Measurements from ENCODE around the gene COL16A1.

Gene COL16A1

DNA sequence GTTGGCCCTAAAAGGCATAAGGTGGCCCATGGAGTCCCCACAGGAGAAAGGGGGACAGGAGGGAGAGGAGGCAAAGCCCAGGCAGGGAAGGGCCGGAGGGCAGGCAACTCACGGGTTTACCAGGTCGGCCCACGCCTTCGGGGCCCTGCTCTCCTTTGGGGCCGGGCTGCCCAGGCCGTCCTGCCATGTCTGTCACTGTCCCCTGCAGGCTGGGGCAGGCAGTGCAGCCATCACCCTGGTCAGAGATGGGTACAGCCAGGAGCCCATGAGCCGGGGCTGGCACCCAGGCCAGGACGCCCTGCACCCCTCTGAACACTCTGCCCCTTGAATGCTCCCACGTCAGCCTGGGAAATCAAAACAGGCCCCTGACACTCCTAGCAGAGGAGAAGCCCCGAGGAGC, 19.8 kb downstream of the COL16A1 start:
- no peak for DNase-seq

DNA sequence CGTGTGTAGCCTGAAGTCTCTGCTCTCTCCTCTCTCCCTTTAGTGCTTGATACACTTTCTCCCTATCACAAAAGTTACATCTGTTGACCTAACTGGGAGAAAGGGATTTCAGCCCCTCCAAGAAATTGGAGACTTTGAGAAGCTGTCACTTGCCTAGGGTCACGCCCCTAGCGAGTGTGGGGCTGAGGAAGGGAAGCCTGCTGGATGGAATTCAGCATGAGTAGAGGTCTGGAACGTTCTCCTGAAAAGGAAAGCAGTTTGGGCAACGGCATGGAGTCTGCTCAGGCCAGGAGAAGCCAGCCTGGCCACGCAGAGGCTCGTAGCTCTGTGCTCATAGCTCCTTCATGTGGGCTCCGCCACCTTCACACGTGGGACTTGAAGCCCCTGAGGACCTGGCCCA, 22.4 kb downstream of the COL16A1 start:
- no peak for DNase-seq

DNA sequence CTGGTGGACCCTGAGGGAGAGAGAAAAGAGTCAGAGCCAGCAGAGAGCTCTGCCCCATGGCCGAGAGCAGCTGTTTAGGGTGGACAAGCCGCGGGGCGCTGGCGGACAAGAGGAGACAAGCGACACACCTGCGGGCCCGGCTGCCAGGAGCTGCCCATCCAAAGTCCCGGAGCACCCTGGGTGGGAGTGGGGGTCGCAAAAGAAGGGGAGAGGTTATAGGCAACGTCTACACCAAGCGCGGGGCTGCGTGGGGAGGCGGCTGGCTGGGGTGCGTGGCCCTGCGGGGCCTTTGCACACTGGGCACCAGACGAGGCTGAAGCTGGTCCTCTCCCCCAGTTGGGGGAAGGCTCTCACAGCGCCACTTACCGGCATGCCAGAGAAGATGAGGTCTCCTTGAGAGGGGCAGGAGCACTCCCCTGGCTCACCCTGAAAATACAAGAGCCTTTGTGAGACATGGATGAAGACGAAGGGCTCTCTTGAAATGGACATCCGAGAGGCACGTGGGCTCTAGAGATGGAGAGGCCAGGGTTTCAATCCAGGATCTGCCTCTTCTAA, 24.1 kb downstream of the COL16A1 start:
- DNase-seq, result no peak

DNA sequence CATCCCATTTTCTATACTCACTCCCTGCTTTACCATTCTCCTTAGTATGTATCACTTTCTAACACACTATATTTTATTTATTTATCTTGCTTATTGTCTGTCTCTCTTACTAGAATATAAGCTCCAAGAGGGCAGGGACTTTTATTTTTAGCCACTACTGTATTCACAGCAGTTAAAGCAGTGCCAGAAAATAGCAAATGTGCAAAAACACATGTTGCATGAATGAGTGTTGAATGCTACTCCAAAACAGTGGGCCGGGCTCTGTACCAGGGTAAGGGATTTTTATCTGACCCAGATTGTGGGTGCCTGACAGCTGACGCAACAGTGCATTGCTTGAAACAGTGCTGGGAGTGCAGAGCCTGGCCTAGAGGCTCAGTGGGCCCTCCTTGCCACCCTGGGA, 24.7 kb downstream of the COL16A1 start:
- DNase-seq, result no peak

DNA sequence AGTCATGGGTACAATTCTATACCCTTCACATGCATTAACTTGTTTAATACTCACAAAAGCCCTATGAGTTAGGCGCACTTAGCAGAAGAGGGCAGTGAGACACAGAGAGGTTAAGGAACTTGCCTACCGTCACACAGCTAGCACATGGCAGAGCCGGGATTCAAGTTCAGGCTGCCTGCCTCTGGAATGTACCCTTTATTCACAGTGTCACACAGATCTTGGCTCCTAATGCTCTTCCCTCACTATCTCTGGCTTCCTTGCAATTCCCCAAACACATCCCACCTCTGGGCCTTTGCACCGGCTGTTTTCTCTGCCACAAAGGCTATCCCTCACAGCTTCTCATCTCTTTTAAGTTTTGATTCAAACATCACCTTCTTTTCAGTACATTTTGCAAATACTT, 25.1 kb downstream of the COL16A1 start:
- DNase-seq, result no peak

DNA sequence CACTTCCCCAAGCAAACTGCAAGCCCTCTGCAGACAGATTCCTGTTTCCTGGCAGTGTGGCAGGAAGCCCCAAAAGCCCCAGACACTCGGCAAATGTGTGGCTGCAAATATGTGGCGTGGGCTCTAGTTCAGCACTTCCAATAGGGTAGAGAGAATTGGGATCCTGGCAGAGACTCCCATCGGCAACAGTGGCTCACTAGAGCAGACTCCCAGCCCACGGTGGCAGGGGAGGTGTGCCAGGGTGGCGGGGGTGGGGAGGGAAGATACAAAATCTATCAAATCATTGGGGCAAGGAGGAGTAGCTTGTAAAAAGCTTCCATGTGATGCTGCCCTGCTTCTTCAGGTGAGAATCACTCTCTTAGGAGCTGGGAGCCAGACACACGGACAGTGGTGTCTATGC, 25.9 kb downstream of the COL16A1 start:
- DNase-seq, result no peak

DNA sequence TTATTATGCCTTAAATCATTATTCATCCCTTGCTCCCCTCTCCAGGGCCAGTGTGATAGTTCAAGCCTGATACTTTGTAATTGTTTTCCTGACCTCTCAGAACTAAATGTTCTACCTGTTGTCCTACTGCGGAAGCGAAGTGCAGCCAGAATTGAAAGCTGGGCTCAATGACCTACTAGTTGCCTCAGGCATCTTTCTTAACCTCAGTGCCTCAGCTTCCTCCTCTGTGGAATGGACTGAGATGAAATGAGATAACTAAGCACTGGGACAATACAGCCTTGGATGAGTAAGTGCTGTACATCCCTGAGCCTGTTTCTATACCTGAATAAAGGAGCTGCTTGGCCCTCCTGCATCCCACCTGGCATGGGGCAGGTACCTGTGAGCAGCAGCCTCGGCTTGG, 26.4 kb downstream of the COL16A1 start:
- DNase-seq, result no peak

DNA sequence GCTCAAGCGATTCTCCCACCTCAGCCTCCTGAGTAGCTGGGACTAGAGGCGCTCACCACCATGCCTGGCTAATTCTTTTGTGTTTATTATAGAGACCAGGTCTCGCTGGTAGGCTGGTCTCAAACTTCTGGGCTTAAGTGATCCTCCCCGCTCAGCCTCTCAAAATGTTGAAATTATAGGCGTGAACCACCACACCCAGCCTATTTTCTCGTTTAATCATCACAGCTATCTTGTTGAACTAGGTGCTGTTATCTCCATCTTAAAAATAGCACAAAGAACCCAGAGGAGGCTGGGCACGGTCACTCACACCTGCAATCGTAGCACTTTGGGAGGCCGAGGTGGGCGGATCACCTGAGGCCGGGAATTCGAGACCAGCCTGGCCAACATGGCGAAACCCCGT, 28.1 kb downstream of the COL16A1 start:
- no peak for DNase-seq

DNA sequence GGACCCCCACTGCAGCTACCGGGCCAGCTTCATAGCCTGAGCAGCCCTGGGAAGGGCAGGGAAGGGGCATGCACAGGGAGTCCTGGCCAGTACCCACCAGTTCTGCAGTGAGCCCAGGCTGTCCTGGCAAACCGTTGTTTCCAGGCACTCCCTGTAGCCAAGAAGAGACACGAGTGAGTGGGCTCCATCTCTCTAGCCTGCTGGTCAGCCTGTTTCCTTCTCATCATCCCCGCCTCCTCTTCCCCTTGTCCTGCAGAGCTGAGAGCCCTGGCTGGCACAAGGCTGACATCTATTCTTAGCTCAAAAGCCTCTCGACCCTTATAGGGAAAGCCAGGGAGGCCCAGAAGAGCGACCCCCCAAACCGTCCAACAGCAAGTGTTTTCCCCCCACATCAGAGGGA, 28.7 kb downstream of the COL16A1 start:
- no peak for DNase-seq

DNA sequence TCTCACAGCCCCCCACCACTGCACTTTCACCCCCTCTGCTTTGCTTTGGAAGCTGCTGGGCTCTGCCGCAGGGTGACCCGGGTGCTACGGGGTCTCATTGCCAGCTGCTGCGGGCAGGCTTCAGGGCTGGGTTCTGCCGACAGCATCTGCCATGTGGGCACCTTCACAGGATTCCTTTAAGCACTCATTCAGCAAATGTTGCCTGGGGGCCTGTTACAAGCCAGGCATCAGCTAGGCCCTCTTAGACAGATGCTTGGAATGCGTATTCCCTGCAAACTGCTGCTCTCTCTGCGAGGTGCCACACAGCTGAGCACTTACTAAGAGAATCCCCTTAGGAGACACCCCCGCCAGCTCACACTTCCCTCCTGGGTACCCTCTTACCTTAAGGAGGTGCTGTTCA, 29.2 kb downstream of the COL16A1 start:
- DNase-seq, result no peak

DNA sequence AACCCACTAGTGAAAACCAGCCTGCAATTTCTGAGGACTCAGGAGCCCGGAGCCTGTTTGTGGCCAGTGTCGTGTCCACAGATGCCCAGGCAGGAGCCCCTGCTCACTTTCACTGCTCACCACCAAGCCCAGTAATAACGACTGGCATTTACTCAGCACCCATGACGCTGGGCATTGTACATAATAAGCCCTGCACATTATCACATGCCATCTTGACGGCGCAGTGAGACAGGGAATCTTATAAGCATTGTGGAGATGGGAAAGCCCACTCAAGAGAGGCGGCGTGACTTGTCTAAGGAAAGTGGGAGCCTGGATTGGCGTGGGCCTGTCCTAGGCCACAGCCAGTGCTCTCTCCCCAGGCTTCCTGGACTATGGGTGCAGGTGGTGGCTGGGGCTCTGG, 30.4 kb downstream of the COL16A1 start:
- no peak for DNase-seq

DNA sequence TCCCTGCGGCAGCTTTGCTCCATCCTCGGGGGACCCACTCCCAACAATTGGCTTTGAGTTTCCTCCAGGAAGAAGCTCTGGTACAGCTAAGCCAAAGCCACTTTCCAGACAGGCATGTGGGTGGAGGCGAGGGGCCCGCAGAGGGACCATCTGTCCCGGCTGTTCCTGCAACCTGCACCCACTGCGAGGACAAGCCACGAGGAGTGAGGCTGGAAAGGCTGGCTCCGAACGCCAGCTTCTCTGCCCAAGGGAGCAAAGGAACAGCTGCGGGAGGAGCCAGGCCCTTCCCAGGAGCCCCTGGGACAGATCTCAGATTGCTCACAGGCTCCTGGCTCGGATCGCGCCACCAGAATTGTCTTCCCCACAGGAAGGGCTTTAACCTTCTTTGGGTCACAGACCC, 30.8 kb downstream of the COL16A1 start:
- DNase-seq, result no peak

DNA sequence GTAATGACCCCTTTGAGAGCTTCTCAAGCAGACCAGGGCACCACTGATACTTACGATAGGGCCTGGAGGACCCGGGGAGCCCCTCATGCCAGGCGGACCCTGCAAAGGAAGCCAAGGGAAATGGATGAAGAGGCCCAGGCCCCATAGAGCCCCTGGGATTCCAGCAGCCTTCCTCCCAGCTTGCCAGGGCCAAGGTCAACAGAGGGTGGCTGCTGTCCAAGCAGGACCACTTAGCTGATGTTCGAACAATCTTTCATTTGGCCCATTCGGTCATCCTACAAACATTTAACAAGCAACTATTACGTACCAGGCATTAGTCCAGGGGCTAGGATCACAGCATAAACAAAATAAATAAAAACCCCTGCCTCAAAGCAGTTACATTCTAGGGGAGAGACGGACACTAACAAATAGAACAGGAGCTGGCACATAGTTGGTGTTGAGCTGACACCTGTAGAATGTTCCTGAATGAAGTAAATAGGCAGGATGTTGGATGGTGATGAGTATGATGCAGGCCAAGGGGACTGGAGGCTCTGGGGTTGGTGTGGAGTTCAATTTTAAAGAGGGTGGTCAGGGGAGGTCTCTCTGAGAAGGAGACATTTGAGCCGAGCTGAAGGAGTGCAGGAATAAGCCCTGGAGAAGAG, 32.1 kb downstream of the COL16A1 start:
- no peak for DNase-seq

DNA sequence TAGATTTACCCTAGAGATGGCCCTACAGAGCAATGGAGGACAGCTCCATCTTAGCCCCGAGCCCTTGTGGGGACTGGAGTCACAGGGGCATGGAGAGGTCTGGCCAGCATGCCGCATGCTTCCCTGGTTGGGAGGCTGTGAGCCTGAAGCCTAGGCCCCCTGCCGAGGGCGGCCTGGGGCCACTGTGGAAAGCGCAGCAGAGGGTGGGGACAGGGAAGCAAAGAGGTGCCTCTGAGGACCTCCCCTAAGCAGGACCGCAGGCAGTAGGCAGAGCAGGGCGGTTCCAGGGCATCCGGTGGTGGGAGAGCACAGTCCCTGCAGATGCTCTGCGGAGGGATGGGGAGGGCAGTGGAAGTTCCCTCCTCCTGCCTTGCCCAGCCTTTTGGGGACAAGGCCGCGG, 32.7 kb downstream of the COL16A1 start:
- DNase-seq, result no peak

DNA sequence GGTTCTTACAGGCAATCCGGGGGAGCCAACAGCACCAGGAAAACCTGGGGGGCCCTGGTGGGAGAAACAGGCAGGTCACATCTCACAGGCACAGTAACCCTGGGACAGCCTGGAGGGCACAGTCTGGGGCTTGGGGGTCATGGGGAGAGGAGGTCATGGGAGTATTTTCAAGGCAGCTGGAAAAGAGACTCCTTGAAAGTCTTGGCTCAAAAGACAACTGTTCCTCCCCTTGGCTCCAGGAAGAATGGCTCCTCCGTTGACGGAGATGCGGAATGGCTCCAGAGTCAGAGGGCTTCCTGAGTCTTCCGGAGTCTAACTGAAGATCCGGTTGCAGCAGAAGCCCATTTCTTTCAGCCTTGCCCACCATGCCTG, 33.2 kb downstream of the COL16A1 start:
- DNase-seq, result no peak

DNA sequence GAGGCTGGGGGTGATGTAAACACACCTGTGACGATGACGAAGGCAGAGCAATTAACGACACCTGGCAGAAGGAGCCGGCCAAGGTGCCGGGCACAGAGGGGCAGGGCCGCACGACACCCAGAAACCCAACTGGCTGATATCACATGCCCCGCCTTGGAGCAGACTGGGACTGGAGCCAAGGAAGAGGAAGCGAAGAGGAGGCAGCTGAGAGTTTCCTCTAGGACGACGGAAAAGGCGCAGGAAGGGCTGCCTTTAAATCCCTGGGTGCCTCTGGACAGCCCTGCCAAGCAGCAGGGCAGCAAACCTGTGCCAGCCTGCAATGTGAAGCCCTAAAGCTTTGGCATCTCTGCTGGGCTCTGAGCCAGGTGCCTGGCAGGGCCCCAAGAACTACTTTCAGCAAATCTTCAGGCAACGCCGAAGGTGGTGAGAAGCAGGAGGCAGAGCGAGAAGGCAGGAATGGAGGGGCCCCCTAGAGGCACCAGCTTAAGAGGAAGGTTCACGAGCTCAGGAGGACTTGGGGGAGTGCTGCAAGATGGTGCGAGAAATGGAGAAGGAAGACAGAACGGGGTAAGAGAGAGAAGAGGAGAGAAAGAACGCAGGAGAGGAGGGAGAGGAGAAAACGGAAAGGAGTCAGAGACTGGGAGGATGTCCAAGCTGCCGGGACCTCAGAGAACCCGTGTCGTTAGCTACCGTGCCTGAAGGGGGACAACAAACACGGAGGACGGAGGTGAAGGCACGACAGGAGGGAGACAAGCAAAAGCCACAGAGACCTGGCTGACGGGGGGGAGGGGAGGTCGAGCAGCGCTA, 33.8 kb downstream of the COL16A1 start:
- DNase-seq, result peak; percentile 7

DNA sequence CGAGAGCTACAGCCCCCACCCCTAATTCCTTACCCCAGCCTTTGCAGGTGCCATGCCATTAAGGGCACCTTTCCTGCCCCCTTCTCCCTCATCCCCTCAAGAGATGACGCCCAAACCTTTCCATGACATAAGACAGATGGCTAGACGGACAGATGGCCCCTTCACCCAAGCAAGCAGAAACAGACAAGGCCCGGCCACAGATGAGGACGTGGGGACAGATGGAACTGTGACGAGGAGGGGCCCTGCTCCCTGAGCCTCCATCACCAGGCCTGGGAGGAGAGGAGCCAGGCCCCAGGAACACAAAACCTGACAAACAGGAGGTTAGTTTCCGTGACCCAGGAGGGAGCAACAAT, 34.4 kb downstream of the COL16A1 start:
- no peak for DNase-seq

DNA sequence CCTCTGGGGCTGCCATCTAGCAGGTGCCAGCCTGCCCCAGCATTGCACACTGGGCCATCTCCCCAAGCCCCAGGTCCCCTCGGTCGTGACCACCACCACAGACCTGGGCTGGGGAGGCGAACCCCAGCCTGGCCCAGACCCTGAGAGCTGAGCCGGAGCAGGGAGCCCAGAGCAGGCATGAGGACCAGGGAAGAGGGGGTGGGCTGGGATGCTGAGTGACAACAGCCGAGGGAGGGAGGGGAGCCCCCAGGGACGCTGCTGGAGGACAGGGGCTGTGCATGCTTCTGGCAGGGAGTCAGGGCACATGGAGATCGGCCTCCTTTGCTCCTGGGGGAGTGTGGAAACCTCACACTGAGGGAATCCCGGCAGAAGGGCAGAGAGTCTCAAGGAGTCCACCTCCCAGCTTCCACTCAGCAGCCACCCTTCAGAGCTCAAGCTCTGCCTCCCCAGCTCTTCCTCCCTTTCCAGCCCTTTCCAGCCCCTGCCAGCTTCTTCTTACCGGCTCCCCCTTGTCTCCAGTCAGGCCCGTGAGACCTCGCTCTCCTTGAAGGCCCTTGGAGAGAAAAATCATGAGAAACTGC, 35.4 kb downstream of the COL16A1 start:
- no peak for DNase-seq

DNA sequence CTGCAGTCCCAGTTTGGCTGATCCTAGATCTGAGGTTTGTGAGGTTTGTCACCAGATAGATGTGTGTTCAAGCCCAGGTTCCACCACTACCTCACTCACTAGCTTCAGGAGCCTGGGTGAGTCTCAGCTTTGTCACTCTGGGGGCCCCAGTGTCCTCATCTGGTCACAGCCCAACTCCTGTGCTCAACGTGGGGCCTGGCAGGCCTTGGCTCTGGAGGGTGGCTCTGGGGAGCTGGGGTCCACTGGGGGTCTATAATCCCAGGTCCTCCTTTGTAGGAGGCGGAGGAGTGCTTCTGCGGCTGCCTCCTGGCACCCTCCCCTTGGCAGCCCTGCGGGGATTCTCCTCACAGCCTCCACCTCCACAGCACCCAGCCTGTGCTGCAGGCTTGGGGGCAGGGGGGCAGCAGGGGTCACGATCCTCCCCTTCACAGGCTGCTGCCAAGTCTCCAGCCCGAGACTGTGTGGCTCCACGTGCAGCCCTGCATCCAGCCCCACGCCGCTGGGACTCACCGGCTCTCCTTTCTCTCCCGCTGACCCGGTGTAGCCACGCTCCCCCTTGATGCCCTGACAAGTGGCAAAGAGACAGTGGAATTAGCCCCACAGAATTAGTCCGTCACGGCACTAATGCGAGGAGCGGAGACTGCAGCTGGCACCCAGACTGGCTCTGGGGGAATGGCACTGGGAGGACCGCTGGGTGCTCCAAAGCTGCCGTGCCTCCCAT, 36.6 kb downstream of the COL16A1 start:
- no peak for DNase-seq

DNA sequence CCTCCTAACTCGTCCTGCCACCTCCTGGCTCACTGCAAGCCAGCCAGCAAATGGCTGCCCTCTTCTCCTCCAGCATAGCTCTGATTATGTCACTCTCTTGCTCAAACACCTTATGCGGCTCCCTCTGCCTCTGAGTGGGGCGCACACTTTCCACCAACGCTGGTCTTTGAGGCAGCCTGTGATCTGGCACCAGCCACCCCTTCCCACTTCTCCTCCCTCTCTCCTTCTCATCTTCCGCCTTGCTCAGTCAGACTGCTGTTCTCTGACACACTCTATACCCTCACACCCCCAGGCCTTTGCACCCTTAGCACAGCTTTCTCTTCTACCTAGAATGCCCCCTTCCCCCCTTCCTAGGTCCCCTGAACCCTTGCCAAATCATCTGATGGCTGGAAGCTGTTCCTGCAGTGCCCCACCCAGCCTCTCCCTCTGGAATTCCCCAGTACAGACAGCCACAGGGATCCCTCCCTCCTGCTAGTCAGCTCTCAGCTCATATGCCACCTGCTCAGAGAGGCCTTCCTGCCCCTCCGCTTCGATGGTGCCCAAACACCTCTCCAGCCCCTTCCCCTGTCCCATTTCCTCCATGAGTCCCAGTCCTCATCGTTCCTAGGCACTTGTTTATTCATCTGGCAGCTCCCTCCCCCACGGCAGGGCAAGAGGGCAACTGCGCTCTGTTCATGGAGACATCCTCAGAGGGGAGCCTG, 37.4 kb downstream of the COL16A1 start:
- no peak for DNase-seq

DNA sequence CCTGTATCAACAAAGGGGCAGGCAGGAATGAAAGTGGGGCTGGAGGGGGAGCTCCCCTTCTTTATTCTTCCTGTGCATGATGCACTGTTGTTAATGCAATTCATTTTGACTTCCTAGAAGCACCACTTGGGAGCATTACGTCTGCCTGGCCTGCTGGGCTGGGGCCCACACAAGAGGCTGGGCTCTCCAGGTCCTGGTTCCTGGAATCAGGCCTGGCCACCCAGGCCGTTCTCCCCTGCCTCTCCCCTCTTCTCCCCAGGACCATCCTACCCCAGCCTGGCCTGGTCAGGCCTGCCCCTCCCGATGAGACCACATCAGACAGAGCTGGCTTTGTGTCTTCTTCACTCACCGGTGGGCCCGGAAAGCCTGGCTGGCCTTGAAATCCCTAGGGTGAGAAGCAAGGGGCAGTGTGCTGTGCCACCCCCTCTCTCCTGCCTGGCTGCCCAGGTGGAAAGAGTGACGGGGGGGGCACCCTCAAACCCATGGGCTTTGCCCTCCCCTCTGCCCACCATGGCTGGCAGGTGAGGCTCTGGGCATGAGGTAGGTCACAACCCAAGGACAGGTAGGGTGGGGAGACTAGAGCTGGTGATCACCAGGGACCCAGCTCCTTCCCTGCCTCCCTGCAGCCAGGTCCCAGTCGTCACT, 38.5 kb downstream of the COL16A1 start:
- no peak for DNase-seq

DNA sequence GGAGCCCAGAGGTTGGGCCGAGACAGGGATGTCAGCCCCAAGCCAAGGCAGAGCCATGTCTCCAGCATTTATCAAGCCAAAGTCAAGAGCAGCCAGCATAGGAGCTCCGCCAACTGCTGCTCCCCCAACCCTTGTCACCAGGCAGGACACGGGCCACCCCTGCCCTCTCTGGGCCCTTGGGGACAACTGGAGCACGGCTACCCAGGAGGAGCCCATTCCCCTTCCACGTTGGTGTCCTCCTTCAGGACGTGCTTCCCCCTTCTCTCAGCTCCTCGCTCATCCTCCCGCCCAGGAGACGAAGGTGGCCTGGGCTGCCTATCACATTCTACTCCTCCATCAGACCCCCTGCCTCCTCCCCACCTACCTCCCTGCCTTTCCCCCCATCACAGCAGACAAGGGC, 39.3 kb downstream of the COL16A1 start:
- no peak for DNase-seq
